GM21717 (cell line): ENCODE data around the gene PHC2.

Source experiments
- ATAC-seq: cut with Tn5 transposase; IDR thresholded peaks from one replicate; pipeline ENCODE4 v1.9.1; 2021; ENCODE audit warnings: mild to moderate bottlenecking, moderate library complexity; ENCODE audit not compliant: unreplicated experiment

Gene PHC2

DNA sequence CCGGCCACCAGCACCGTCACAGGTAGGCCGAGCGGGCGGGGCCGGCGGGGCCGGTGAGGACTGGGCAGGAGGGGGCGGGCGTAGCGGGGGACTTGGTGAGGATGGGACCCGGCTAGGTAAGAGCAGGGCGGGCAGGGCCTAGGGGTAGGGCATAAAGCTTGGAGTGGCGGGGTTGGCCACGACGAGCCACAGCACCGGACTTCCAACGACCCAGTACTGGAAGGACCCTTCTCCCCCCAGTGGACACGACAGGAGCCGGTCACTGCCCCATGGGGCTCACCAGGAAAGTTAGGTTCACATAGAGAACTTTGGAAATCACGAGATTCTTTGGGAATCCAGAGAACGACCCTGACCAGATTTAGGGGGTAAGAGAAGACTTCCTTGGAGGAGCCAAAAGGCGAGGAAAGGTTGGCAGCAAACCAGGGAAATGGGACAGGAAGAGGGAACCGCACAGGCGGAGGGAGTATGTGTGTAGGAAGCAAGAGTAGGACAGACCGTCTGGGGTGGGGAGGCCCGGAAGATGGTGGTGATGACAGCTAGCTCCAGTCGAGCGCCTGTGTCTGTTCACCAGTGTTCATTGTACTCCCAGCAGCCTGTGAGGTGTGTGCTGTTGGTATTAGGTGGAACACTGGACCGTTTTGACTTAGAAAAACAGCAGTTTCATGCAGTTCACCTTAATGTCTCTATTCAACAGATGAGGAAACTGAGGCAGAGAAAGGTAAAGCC is 154.2 kb downstream of the PHC2 start:
- no peak for ATAC-seq

- no peak for ATAC-seq
Observed at GRCh38 chr1:33275706-33276572, 155.0 kb downstream of the PHC2 start.

- no peak for ATAC-seq
Observed at GRCh38 chr1:33275195-33275594, 155.7 kb downstream of the PHC2 start.

DNA sequence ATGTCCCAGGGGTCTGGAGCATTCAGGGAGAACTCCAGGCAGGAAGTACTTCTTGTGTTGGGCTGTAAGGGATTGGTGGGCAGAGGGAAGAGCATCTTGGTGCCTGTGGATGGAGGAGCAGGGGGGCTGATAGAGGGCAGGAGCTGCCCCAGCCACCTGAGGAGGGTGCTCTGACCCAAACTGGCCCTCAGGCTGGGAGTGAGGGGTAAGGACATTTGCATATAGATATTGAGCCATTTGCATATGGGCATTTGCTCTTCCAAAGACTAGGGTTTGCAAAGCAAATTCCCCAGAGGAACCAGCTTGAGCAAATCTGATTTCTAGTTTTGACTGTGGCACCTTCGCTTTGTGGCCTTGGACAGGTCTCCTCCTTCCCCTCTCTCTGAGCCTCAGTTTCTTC is 156.4 kb downstream of the PHC2 start:
- no peak for ATAC-seq

- no peak for ATAC-seq
Observed at GRCh38 chr1:33273961-33274371, 156.9 kb downstream of the PHC2 start.
